ENCODE results near the gene TRPC3.
A peak's percentile ranks its signal among the peaks of the same experiment; 100 is the strongest.

Gene TRPC3

DNA sequence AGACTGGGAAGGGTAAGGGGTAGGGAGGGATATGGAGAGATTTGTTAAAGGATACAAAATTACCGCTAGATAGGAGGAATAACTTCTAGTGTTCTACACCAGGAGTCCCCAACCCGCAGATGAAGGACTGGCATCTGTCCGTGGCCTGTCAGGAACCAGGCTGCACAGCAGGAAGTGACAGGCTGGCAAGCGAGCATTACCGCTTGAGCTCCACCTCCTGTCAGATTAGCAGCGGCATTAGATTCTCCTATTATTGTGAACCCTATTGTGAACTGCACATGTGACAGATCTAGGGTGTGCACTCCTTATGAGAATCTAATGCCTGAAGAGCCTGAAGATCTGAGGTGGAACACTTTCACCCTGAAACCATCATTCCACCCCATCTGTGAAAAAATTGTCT, 53.7 kb downstream of the TRPC3 start:
- no peaks in the 10 kb centered on the region for H3K4me1 ChIP-seq (ENCODE audit: control insufficient read depth in 1 of 2, insufficient read depth in 2 of 2, low read length in 2 of 2)
- no peaks in the 10 kb centered on the region for H3K79me1 ChIP-seq (ENCODE audit: low read length)
- no peak overlapping the region for H2BK12ac ChIP-seq (ENCODE audit: low read length)
- no peak overlapping the region for H2BK120ac ChIP-seq (ENCODE audit: insufficient read depth, low read length, poor library complexity)
- H3K9me3 ChIP-seq (ENCODE audit: insufficient read depth, low read depth, low read length): no peaks in the 10 kb centered on the region
- H3K14ac ChIP-seq (ENCODE audit: low read length): no peak overlapping the region
- H3K23ac ChIP-seq (ENCODE audit: low read length): no peak overlapping the region
- no peak overlapping the region for H2AFZ ChIP-seq (ENCODE audit: insufficient read depth, low read length, poor library complexity)
- H3K4me2 ChIP-seq (ENCODE audit: low read length): no peak overlapping the region
- H3K36me3 ChIP-seq (ENCODE audit: control insufficient read depth in 1 of 2, insufficient read depth in 2 of 2, low read length in 2 of 2): no peaks in the 10 kb centered on the region
- H4K8ac ChIP-seq (ENCODE audit: low read depth, low read length): no peak overlapping the region
- no peak overlapping the region for H3K18ac ChIP-seq (ENCODE audit: low read length)
- no peaks in the 10 kb centered on the region for H3K27me3 ChIP-seq (ENCODE audit: insufficient read depth, low read length)
- H4K91ac ChIP-seq (ENCODE audit: low read depth, low read length): no peak overlapping the region
- WGBS (ENCODE audit: extremely low coverage, insufficient coverage, insufficient read length): no CpG with 5 or more reads among the region's 6 CpGs
- DNase-seq: peak in 1 of 2 donors; percentile 2
- no peak overlapping the region for H3K9ac ChIP-seq (ENCODE audit: low read length)
- no peak overlapping the region for H2BK5ac ChIP-seq (ENCODE audit: low read depth, low read length, poor library complexity)
- no peak overlapping the region for H3K4me3 ChIP-seq (ENCODE audit: low read depth, low read length)
- no peak overlapping the region for H2AK5ac ChIP-seq (ENCODE audit: low read length)
- no peak overlapping the region for H4K12ac ChIP-seq (ENCODE audit: low read depth, low read length)
- no peak overlapping the region for H3K4ac ChIP-seq (ENCODE audit: low read depth, low read length)
- no peak overlapping the region for H3K27ac ChIP-seq (ENCODE audit: low read depth, low read length)
- no peaks in the 10 kb centered on the region for H3K79me2 ChIP-seq (ENCODE audit: control insufficient read depth, insufficient read depth, low read length, poor library complexity)

DNA sequence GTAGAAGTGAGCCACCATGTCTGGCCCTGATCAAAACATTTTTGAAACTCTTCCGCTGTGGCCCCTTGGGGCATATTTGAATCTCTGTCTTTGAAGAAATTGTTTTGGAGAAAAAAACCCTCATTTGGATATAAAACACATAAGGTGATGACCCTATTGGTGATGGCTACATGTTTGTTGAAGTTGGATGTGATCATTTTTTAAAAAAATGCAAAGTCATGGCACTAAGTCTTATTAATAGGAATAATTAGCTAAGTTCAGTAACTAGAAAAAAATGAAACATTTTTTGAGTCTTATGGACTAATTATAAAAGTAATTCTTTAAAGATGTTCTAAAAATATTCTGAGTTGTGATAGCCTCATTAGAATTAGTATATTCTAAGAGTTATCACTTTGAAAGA, 63.7 kb downstream of the TRPC3 start:
- no peak overlapping the region for H2BK12ac ChIP-seq (ENCODE audit: low read length)
- no peaks in the 10 kb centered on the region for H3K79me1 ChIP-seq (ENCODE audit: low read length)
- H4K91ac ChIP-seq (ENCODE audit: low read depth, low read length): no peak overlapping the region
- H3K9ac ChIP-seq (ENCODE audit: low read length): no peak overlapping the region
- no peak overlapping the region for H2AFZ ChIP-seq (ENCODE audit: insufficient read depth, low read length, poor library complexity)
- H4K12ac ChIP-seq (ENCODE audit: low read depth, low read length): no peak overlapping the region
- H3K18ac ChIP-seq (ENCODE audit: low read length): no peak overlapping the region
- H3K27ac ChIP-seq (ENCODE audit: low read depth, low read length): no peak overlapping the region
- H3K79me2 ChIP-seq (ENCODE audit: control insufficient read depth, insufficient read depth, low read length, poor library complexity): no peaks in the 10 kb centered on the region
- no peaks in the 10 kb centered on the region for H3K27me3 ChIP-seq (ENCODE audit: insufficient read depth, low read length)
- H4K8ac ChIP-seq (ENCODE audit: low read depth, low read length): no peak overlapping the region
- H3K4me3 ChIP-seq (ENCODE audit: low read depth, low read length): no peak overlapping the region
- no peak overlapping the region for H3K14ac ChIP-seq (ENCODE audit: low read length)
- no peaks in the 10 kb centered on the region for H3K9me3 ChIP-seq (ENCODE audit: insufficient read depth, low read depth, low read length)
- WGBS (ENCODE audit: extremely low coverage, insufficient coverage, insufficient read length): no CpG with 5 or more reads among the region's 1 CpG
- H2BK120ac ChIP-seq (ENCODE audit: insufficient read depth, low read length, poor library complexity): no peak overlapping the region
- no peak for DNase-seq
- no peaks in the 10 kb centered on the region for H3K4me1 ChIP-seq (ENCODE audit: control insufficient read depth in 1 of 2, insufficient read depth in 2 of 2, low read length in 2 of 2)
- H2BK5ac ChIP-seq (ENCODE audit: low read depth, low read length, poor library complexity): no peak overlapping the region
- H3K4ac ChIP-seq (ENCODE audit: low read depth, low read length): no peak overlapping the region
- H3K4me2 ChIP-seq (ENCODE audit: low read length): no peak overlapping the region
- H3K23ac ChIP-seq (ENCODE audit: low read length): no peak overlapping the region
- no peak overlapping the region for H2AK5ac ChIP-seq (ENCODE audit: low read length)
- no peaks in the 10 kb centered on the region for H3K36me3 ChIP-seq (ENCODE audit: control insufficient read depth in 1 of 2, insufficient read depth in 2 of 2, low read length in 2 of 2)

DNA sequence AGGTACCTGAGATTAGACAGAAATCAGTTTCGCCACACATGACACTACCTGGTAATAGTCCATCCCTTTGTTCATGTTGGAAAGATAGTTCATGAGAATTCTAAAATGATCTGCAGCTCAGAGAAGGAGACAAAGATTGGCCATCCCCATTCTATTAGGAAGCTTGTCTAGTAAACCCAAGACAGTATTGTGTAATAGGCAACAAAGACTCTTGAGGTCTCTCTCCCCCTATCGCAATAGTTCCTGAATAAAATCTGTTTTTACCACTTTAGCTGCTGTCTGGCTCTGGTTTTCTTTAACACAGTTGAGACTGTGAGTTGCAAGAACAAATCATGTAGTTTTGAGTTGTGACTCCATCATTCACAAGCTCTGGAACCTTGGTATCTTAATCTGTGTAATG, 66.7 kb downstream of the TRPC3 start:
- no peak for DNase-seq
- Histone ChIP-seq H3K4ac (ENCODE audit: low read depth, low read length) (no peak overlapping the region), H3K27me3 (ENCODE audit: insufficient read depth, low read length) (no peaks in the 10 kb centered on the region), H3K4me1 (ENCODE audit: control insufficient read depth in 1 of 2, insufficient read depth in 2 of 2, low read length in 2 of 2) (no peaks in the 10 kb centered on the region), H2AK5ac (ENCODE audit: low read length) (no peak overlapping the region), H3K79me2 (ENCODE audit: control insufficient read depth, insufficient read depth, low read length, poor library complexity) (no peaks in the 10 kb centered on the region), H2BK120ac (ENCODE audit: insufficient read depth, low read length, poor library complexity) (no peak overlapping the region), H2BK12ac (ENCODE audit: low read length) (no peak overlapping the region), H3K4me3 (ENCODE audit: low read depth, low read length) (no peak overlapping the region), H3K23ac (ENCODE audit: low read length) (no peak overlapping the region), H3K14ac (ENCODE audit: low read length) (no peak overlapping the region), H3K79me1 (ENCODE audit: low read length) (no peaks in the 10 kb centered on the region), H3K9ac (ENCODE audit: low read length) (no peak overlapping the region), H2BK5ac (ENCODE audit: low read depth, low read length, poor library complexity) (no peak overlapping the region), H4K91ac (ENCODE audit: low read depth, low read length) (no peak overlapping the region), H3K27ac (ENCODE audit: low read depth, low read length) (no peak overlapping the region), H3K36me3 (ENCODE audit: control insufficient read depth in 1 of 2, insufficient read depth in 2 of 2, low read length in 2 of 2) (no peaks in the 10 kb centered on the region), H2AFZ (ENCODE audit: insufficient read depth, low read length, poor library complexity) (no peak overlapping the region), H4K8ac (ENCODE audit: low read depth, low read length) (no peak overlapping the region), H4K12ac (ENCODE audit: low read depth, low read length) (no peak overlapping the region), H3K18ac (ENCODE audit: low read length) (no peak overlapping the region), H3K9me3 (ENCODE audit: insufficient read depth, low read depth, low read length) (no peaks in the 10 kb centered on the region), H3K4me2 (ENCODE audit: low read length) (no peak overlapping the region)
- no CpG with 5 or more reads among the region's 2 CpGs for WGBS (ENCODE audit: extremely low coverage, insufficient coverage, insufficient read length)

DNA sequence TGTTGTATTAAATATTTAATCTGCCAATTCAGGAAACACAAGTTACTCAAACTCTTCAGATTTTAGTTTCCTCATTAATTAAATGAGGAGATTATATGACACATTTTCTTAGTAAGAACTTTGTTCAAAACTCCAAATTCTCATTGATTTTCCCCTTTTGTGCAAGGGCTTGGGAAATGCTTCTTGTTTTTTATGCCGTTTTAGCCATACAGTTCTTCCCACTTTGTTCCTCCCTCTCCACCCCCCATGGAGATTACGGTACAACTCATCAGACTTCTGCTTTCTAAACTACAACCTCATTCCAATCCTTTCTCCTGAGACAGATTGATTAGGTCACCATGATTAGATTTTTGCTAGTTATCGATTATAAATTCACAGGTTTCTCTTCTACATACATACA, 70.7 kb downstream of the TRPC3 start:
- Histone ChIP-seq H3K9me3 (ENCODE audit: insufficient read depth, low read depth, low read length) (no peaks in the 10 kb centered on the region), H2AK5ac (ENCODE audit: low read length) (no peak overlapping the region), H3K27ac (ENCODE audit: low read depth, low read length) (no peak overlapping the region), H2AFZ (ENCODE audit: insufficient read depth, low read length, poor library complexity) (no peak overlapping the region), H3K4me1 (ENCODE audit: control insufficient read depth in 1 of 2, insufficient read depth in 2 of 2, low read length in 2 of 2) (no peaks in the 10 kb centered on the region), H2BK12ac (ENCODE audit: low read length) (no peak overlapping the region), H4K12ac (ENCODE audit: low read depth, low read length) (no peak overlapping the region), H4K8ac (ENCODE audit: low read depth, low read length) (no peak overlapping the region), H3K4me2 (ENCODE audit: low read length) (no peak overlapping the region), H3K36me3 (ENCODE audit: control insufficient read depth in 1 of 2, insufficient read depth in 2 of 2, low read length in 2 of 2) (no peaks in the 10 kb centered on the region), H2BK5ac (ENCODE audit: low read depth, low read length, poor library complexity) (no peak overlapping the region), H3K18ac (ENCODE audit: low read length) (no peak overlapping the region), H3K79me1 (ENCODE audit: low read length) (no peaks in the 10 kb centered on the region), H3K23ac (ENCODE audit: low read length) (no peak overlapping the region), H3K4me3 (ENCODE audit: low read depth, low read length) (no peak overlapping the region), H3K14ac (ENCODE audit: low read length) (no peak overlapping the region), H4K91ac (ENCODE audit: low read depth, low read length) (no peak overlapping the region), H3K79me2 (ENCODE audit: control insufficient read depth, insufficient read depth, low read length, poor library complexity) (no peaks in the 10 kb centered on the region), H3K27me3 (ENCODE audit: insufficient read depth, low read length) (no peaks in the 10 kb centered on the region), H3K9ac (ENCODE audit: low read length) (no peak overlapping the region), H2BK120ac (ENCODE audit: insufficient read depth, low read length, poor library complexity) (no peak overlapping the region), H3K4ac (ENCODE audit: low read depth, low read length) (no peak overlapping the region)
- WGBS (ENCODE audit: extremely low coverage, insufficient coverage, insufficient read length): no CpG with 5 or more reads among the region's 3 CpGs
- DNase-seq: no peak

DNA sequence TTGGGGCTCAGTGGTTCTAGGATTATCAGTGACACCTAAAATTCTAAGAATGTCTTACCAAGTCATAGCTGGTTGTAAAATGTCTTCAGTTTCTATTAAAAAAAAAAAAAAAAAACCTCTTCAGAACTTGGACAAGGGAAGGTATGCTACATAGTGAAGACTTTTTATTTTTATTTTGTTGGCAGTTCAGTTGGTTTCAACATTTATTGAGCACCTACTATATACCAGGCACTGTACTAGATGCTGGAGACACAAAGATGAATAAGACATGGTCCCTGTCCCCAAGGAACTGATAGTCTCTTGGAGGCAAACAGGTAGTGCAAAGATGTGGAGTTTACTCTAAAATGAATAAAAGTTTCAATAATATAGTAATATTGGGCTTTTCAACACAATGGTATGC, 72.7 kb downstream of the TRPC3 start:
- Histone ChIP-seq H3K79me1 (ENCODE audit: low read length) (no peaks in the 10 kb centered on the region), H3K4me2 (ENCODE audit: low read length) (no peak overlapping the region), H3K4ac (ENCODE audit: low read depth, low read length) (no peak overlapping the region), H3K4me1 (ENCODE audit: control insufficient read depth in 1 of 2, insufficient read depth in 2 of 2, low read length in 2 of 2) (no peaks in the 10 kb centered on the region), H2BK120ac (ENCODE audit: insufficient read depth, low read length, poor library complexity) (no peak overlapping the region), H4K12ac (ENCODE audit: low read depth, low read length) (no peak overlapping the region), H2BK5ac (ENCODE audit: low read depth, low read length, poor library complexity) (no peak overlapping the region), H3K79me2 (ENCODE audit: control insufficient read depth, insufficient read depth, low read length, poor library complexity) (no peaks in the 10 kb centered on the region), H3K4me3 (ENCODE audit: low read depth, low read length) (no peak overlapping the region), H3K36me3 (ENCODE audit: control insufficient read depth in 1 of 2, insufficient read depth in 2 of 2, low read length in 2 of 2) (no peaks in the 10 kb centered on the region), H2AK5ac (ENCODE audit: low read length) (no peak overlapping the region), H3K14ac (ENCODE audit: low read length) (no peak overlapping the region), H4K91ac (ENCODE audit: low read depth, low read length) (no peak overlapping the region), H3K27ac (ENCODE audit: low read depth, low read length) (no peak overlapping the region), H3K9me3 (ENCODE audit: insufficient read depth, low read depth, low read length) (no peaks in the 10 kb centered on the region), H2AFZ (ENCODE audit: insufficient read depth, low read length, poor library complexity) (no peak overlapping the region), H3K23ac (ENCODE audit: low read length) (no peak overlapping the region), H3K9ac (ENCODE audit: low read length) (no peak overlapping the region), H3K27me3 (ENCODE audit: insufficient read depth, low read length) (no peaks in the 10 kb centered on the region), H3K18ac (ENCODE audit: low read length) (no peak overlapping the region), H2BK12ac (ENCODE audit: low read length) (no peak overlapping the region), H4K8ac (ENCODE audit: low read depth, low read length) (no peak overlapping the region)
- DNase-seq: no peak

Data from trophoblast cell (in vitro differentiated cells and primary cell).